HPDE6-E6E7 (cell line): ENCODE measurements around the gene CTSO.

Source experiments
- DNase-seq: peaks from one replicate; pipeline ENCODE4 v3.0.0; 2011; ENCODE audit warnings: missing footprints; ENCODE audit errors: extremely low spot score

The CTSO gene

GRCh38 chr4:155953151-155954117 lies at the start of gene CTSO:
CTSO (minus strand) TSS chr4:155953866; CDS start chr4:155953847, 19 bp downstream.
- peak; percentile 44 for DNase-seq

GRCh38 chr4:156000491-156000890 lies 46.8 kb upstream of the CTSO start:
- no peak for DNase-seq

- no peak for DNase-seq
These were observed 46.1 kb upstream of the CTSO start for GRCh38 chr4:155999725-156000124.

GRCh38 chr4:155995069-155995468 lies 41.4 kb upstream of the CTSO start:
- DNase-seq, result no peak

GRCh38 chr4:155984106-155984797 lies 30.6 kb upstream of the CTSO start:
- no peak for DNase-seq

- DNase-seq, result no peak
These were observed 29.2 kb upstream of the CTSO start for GRCh38 chr4:155982736-155983385.

GRCh38 chr4:155978810-155979209 lies 25.1 kb upstream of the CTSO start:
- DNase-seq, result no peak

- DNase-seq, result no peak
These were observed 21.8 kb upstream of the CTSO start for GRCh38 chr4:155975511-155975910.

GRCh38 chr4:155974996-155975395 lies 21.3 kb upstream of the CTSO start:
- no peak for DNase-seq

- DNase-seq, result no peak
These were observed 20.7 kb upstream of the CTSO start for GRCh38 chr4:155974476-155974749.

- DNase-seq, result no peak
These were observed 20.2 kb upstream of the CTSO start for GRCh38 chr4:155973639-155974475.

GRCh38 chr4:155972098-155972497 lies 18.4 kb upstream of the CTSO start:
- DNase-seq, result no peak

- no peak for DNase-seq
These were observed 13.2 kb upstream of the CTSO start for GRCh38 chr4:155966731-155967395.

- no peak for DNase-seq
These were observed 12.5 kb upstream of the CTSO start for GRCh38 chr4:155966171-155966570.

GRCh38 chr4:155964016-155964891 lies 10.6 kb upstream of the CTSO start:
- no peak for DNase-seq

- DNase-seq, result no peak
These were observed 9.1 kb upstream of the CTSO start for GRCh38 chr4:155962767-155963166.

- no peak for DNase-seq
These were observed 7.9 kb upstream of the CTSO start for GRCh38 chr4:155961575-155961974.

- DNase-seq, result no peak
These were observed 6.9 kb upstream of the CTSO start for GRCh38 chr4:155960522-155960921.

GRCh38 chr4:155959417-155959816 lies 5.8 kb upstream of the CTSO start:
- DNase-seq, result no peak

GRCh38 chr4:155956461-155956860 lies 2.8 kb upstream of the CTSO start:
- no peak for DNase-seq
